Esophagus muscularis mucosa (tissue), 4 donors: ENCODE measurements around the gene CAMTA1. TPM values are rescaled to one million over a fixed set of nuclear protein-coding genes. Genes with fewer than 3 reads are reported as not detected.

Source experiments
- DNase-seq: peaks from one replicate; pipeline ENCODE4 v3.0.0-alpha.2; 2017; ENCODE audit errors: extremely low spot score
- H3K27ac ChIP-seq, 4 donors: fragments of 200-600 bp; sonication (generic); replicated peaks in 1 of 4; 1 replicate in 3 of 4; 2 replicates in 1 of 4; pipeline ENCODE4 v1.5.1; 2016 to 2019; ENCODE audit warnings: mild to moderate bottlenecking in 1 of 4
- H3K27me3 ChIP-seq, 4 donors: fragments of 200-600 bp; sonication (generic); one replicate each; pipeline versions ENCODE4 v1.5.1 to v1.6.0; 2016 to 2019
- H3K36me3 ChIP-seq, 4 donors: fragments of 200-600 bp; sonication (generic); one replicate each; pipeline ENCODE4 v1.5.1; 2016 to 2019
- H3K4me1 ChIP-seq, 4 donors: fragments of 200-600 bp; sonication (generic); one replicate each; pipeline ENCODE4 v1.5.1; 2016 to 2019
- H3K4me3 ChIP-seq, 4 donors: fragments of 200-600 bp; sonication (generic); 1 replicate in 2 of 4; 2 replicates in 2 of 4; pipeline ENCODE4 v1.5.1; 2016 to 2019; ENCODE audit warnings: mild to moderate bottlenecking in 4 of 4, moderate library complexity in 1 of 4
- H3K9me3 ChIP-seq, 4 donors: fragments of 200-600 bp; sonication (generic); 1 replicate in 3 of 4; 2 replicates in 1 of 4; pipeline ENCODE4 v1.5.1; 2016 to 2019
- CTCF ChIP-seq, 3 experiments: fragments of 200-600 bp in 2 of 3; fragments of 450-650 bp in 1 of 3; sonication (generic) in 2 of 3; IDR thresholded peaks; one replicate each; pipeline ENCODE4 v1.5.1; 2017 to 2019; ENCODE audit warnings: antibody characterized with exemption in 3 of 3, mild to moderate bottlenecking in 2 of 3, moderate library complexity in 1 of 3
- EP300 ChIP-seq: sonication (generic); formaldehyde crosslinking; IDR thresholded peaks from one replicate; pipeline ENCODE4 v1.6.1; 2017; ENCODE audit warnings: antibody characterized with exemption
- POLR2A ChIP-seq: fragments of 450-650 bp; IDR thresholded peaks from one replicate; pipeline ENCODE4 v1.6.1; 2017; ENCODE audit warnings: antibody characterized with exemption, moderate library complexity, mild to moderate bottlenecking, low read depth
- POLR2AphosphoS5 ChIP-seq, 2 donors: sonication (generic); formaldehyde crosslinking; IDR thresholded peaks; one replicate each; pipeline ENCODE4 v1.6.1; 2017; ENCODE audit warnings: antibody characterized with exemption in 2 of 2
- WGBS: methylation state at CpG from one replicate; pipeline ENCODE4 v1.1.5; 2018; 5-methylcytosine and 5-hydroxymethylcytosine counted together
- intact Hi-C: fragments of 100-400 bp; cut with DNase I; formaldehyde crosslinking; loops from one replicate; pipeline ENCODE4 v1.15.1; 2023
- total RNA-seq, 4 donors: library from RNA; depleted of rRNA; stranded (reverse); fragments of >200 nt; gene quantifications; one replicate each; pipeline versions ENCODE4 v1.1.0 to v1.2.1, GENCODE V29; 2016

CAMTA1 gene
- total RNA-seq, 4 donors from 2014 or later = 109 to 226 (median 139) TPM

GRCh38 chr1:7719468-7720094 lies 934.3 kb downstream of the CAMTA1 start:
- Histone ChIP-seq H3K27ac (no peak overlapping the region), H3K4me3 (no peak overlapping the region), H3K9me3 (no peaks in the 10 kb centered on the region), H3K36me3 (no peaks in the 10 kb centered on the region), H3K27me3 (no peaks in the 10 kb centered on the region), H3K4me1 (peaks cover 0 to 12% (median 0%) of the 10 kb centered on the region in 4 donors)
- intact Hi-C loops = no loop called here
- no peak for DNase-seq
- TF ChIP-seq EP300 = no peak
- no peak for TF ChIP-seq POLR2AphosphoS5 (IDR thresholded peaks at IDR 0.05)
- TF ChIP-seq POLR2A = no peak
- no peak for TF ChIP-seq CTCF (IDR thresholded peaks at IDR 0.05)
- WGBS = 71% methylated on average over 8 of the region's 8 CpGs

GRCh38 chr1:7721940-7722669 lies 936.9 kb downstream of the CAMTA1 start:
- no peak for DNase-seq
- 59% methylated on average over 5 of the region's 5 CpGs for WGBS
- TF ChIP-seq CTCF (IDR thresholded peaks at IDR 0.05) (no peak), POLR2AphosphoS5 (IDR thresholded peaks at IDR 0.05) (no peak), POLR2A (no peak), EP300 (no peak)
- Histone ChIP-seq H3K27ac (no peak overlapping the region), H3K27me3 (no peaks in the 10 kb centered on the region), H3K36me3 (no peaks in the 10 kb centered on the region), H3K9me3 (no peaks in the 10 kb centered on the region), H3K4me3 (no peak overlapping the region), H3K4me1 (peaks cover 0 to 12% (median 6%) of the 10 kb centered on the region in 4 donors)
- intact Hi-C loops = no loop called here

- peaks cover 0 to 12% (median 6%) of the 10 kb centered on the region in 4 donors for H3K4me1 ChIP-seq
- DNase-seq = no peak
- no peaks in the 10 kb centered on the region for H3K36me3 ChIP-seq
- WGBS = 89% methylated on average over 2 of the region's 2 CpGs
- H3K9me3 ChIP-seq = no peaks in the 10 kb centered on the region
- H3K4me3 ChIP-seq = no peak overlapping the region
- no peak overlapping the region for H3K27ac ChIP-seq
- TF ChIP-seq EP300 (no peak), CTCF (IDR thresholded peaks at IDR 0.05) (no peak), POLR2AphosphoS5 (IDR thresholded peaks at IDR 0.05) (no peak), POLR2A (no peak)
- H3K27me3 ChIP-seq = no peaks in the 10 kb centered on the region
- intact Hi-C loops = no loop called here
Measured at GRCh38 chr1:7722670-7723012, 937.4 kb downstream of the CAMTA1 start.

- Histone ChIP-seq H3K27me3 (no peaks in the 10 kb centered on the region), H3K9me3 (no peaks in the 10 kb centered on the region), H3K36me3 (no peaks in the 10 kb centered on the region), H3K27ac (no peak overlapping the region), H3K4me3 (no peak overlapping the region), H3K4me1 (peaks cover 0 to 7% (median 5%) of the 10 kb centered on the region in 4 donors)
- TF ChIP-seq EP300 (no peak), CTCF (IDR thresholded peaks at IDR 0.05) (no peak), POLR2A (no peak), POLR2AphosphoS5 (IDR thresholded peaks at IDR 0.05) (no peak)
- WGBS = 56% methylated on average over 7 of the region's 7 CpGs
- DNase-seq = no peak
- intact Hi-C loops = no loop called here
Measured at GRCh38 chr1:7726623-7727022, 941.4 kb downstream of the CAMTA1 start.
